Measurements from ENCODE around the gene TRPM1.

- no peak for TF ChIP-seq CTCF (IDR thresholded peaks at IDR 0.05 in 4 of 5, conservative IDR thresholded peaks at IDR 0.05 in 1 of 5)
- no peak for TF ChIP-seq POLR2A (IDR thresholded peaks at IDR 0.05)
Observed at GRCh38 chr15:30979457-30979856, 122.1 kb downstream of the TRPM1 start.

Data from gastrocnemius medialis (tissue), 4 donors.